Mesenchymal stem cell (in vitro differentiated cells and primary cell): ENCODE measurements around the gene FBLN7.

ENCODE experiments used
- DNase-seq: peaks from one replicate; pipeline ENCODE4 v3.0.0-alpha.2; 2013
- H2AFZ ChIP-seq: one replicate; pipeline ENCODE4 v1.6.1; 2013; ENCODE audit warnings: low read depth, mild to moderate bottlenecking, control low read depth, inconsistent platforms, low read length, moderate library complexity
- H2AK5ac ChIP-seq: 2 replicates; pipeline ENCODE4 v1.6.1; 2013; ENCODE audit warnings: low read length, moderate library complexity, mild to moderate bottlenecking, inconsistent platforms; ENCODE audit not compliant: severe bottlenecking
- H2BK120ac ChIP-seq: one replicate; pipeline ENCODE4 v1.6.1; 2013; ENCODE audit warnings: low read depth, mild to moderate bottlenecking, inconsistent platforms, low read length, moderate library complexity
- H2BK12ac ChIP-seq, 2 experiments: one replicate each; pipeline ENCODE4 v1.6.1; 2013; ENCODE audit warnings: inconsistent platforms in 2 of 2, low read length in 2 of 2, mild to moderate bottlenecking in 2 of 2, moderate library complexity in 2 of 2, control low read depth in 1 of 2
- H2BK15ac ChIP-seq: one replicate; pipeline ENCODE4 v1.6.1; 2013; ENCODE audit warnings: mild to moderate bottlenecking, low read depth, inconsistent platforms; ENCODE audit not compliant: poor library complexity, severe bottlenecking
- H2BK5ac ChIP-seq: 2 replicates; pipeline ENCODE4 v1.6.1; 2013; ENCODE audit warnings: low read depth, mild to moderate bottlenecking, low read length, control low read depth, inconsistent platforms; ENCODE audit not compliant: poor library complexity, severe bottlenecking
- H3K14ac ChIP-seq, 2 experiments: one replicate each; pipeline ENCODE4 v1.6.1; 2013; ENCODE audit warnings: inconsistent platforms in 2 of 2, low read length in 2 of 2, control low read depth in 1 of 2, mild to moderate bottlenecking in 1 of 2, moderate library complexity in 1 of 2
- H3K18ac ChIP-seq, 2 experiments: one replicate each; pipeline ENCODE4 v1.6.1; 2013; ENCODE audit warnings: inconsistent platforms in 2 of 2, low read length in 2 of 2, control low read depth in 1 of 2, low read depth in 1 of 2, mild to moderate bottlenecking in 1 of 2
- H3K23ac ChIP-seq, 2 experiments: one replicate each; pipeline ENCODE4 v1.6.1; 2013; ENCODE audit warnings: inconsistent platforms in 2 of 2, low read length in 2 of 2, mild to moderate bottlenecking in 2 of 2, moderate library complexity in 2 of 2, control low read depth in 1 of 2
- H3K27ac ChIP-seq: 2 replicates; pipeline ENCODE4 v1.5.1; 2013; ENCODE audit warnings: mild to moderate bottlenecking, moderate library complexity, low read length, control low read depth, inconsistent platforms; ENCODE audit not compliant: poor library complexity, severe bottlenecking
- H3K27me3 ChIP-seq, 2 experiments: 2 replicates each; pipeline versions ENCODE4 v1.6.1 to v1.7.0; 2013; ENCODE audit warnings: low read length in 2 of 2, mild to moderate bottlenecking in 2 of 2, moderate library complexity in 2 of 2, control low read depth in 1 of 2, inconsistent platforms in 1 of 2; ENCODE audit not compliant: control insufficient read depth in 1 of 2, insufficient read depth in 1 of 2
- H3K36me3 ChIP-seq, 2 experiments: 2 replicates each; pipeline versions ENCODE4 v1.6.1 to v1.7.0; 2013; ENCODE audit warnings: low read length in 2 of 2, control low read depth in 1 of 2, inconsistent platforms in 1 of 2, low read depth in 1 of 2, mild to moderate bottlenecking in 1 of 2; ENCODE audit not compliant: insufficient read depth in 2 of 2, control insufficient read depth in 1 of 2
- H3K4ac ChIP-seq, 2 experiments: one replicate each; pipeline ENCODE4 v1.6.1; 2013; ENCODE audit warnings: inconsistent platforms in 2 of 2, low read length in 2 of 2, mild to moderate bottlenecking in 2 of 2, moderate library complexity in 2 of 2, control low read depth in 1 of 2, low read depth in 1 of 2
- H3K4me1 ChIP-seq: 2 replicates; pipeline ENCODE4 v1.6.1; 2013; ENCODE audit warnings: low read depth, low read length, control low read depth; ENCODE audit not compliant: control insufficient read depth, insufficient read depth
- H3K4me2 ChIP-seq: 2 replicates; pipeline ENCODE4 v1.6.1; 2013; ENCODE audit warnings: low read length, mild to moderate bottlenecking, inconsistent platforms; ENCODE audit not compliant: poor library complexity, severe bottlenecking
- H3K4me3 ChIP-seq, 2 experiments: 2 replicates each; pipeline versions ENCODE4 v1.5.1 to v1.7.0; 2013; ENCODE audit warnings: low read length in 2 of 2, mild to moderate bottlenecking in 2 of 2, control low read depth in 1 of 2, low read depth in 1 of 2; ENCODE audit not compliant: insufficient read depth in 1 of 2
- H3K79me1 ChIP-seq: replicated peaks from 2 replicates; pipeline ENCODE4 v1.6.1; 2013; ENCODE audit warnings: mild to moderate bottlenecking, control low read depth, low read length, inconsistent platforms; ENCODE audit not compliant: poor library complexity, severe bottlenecking
- H3K9ac ChIP-seq: 2 replicates; pipeline ENCODE4 v1.7.0; 2013; ENCODE audit warnings: mild to moderate bottlenecking, low read length, moderate library complexity
- H3K9me3 ChIP-seq: 2 replicates; pipeline ENCODE4 v1.7.0; 2013; ENCODE audit warnings: mild to moderate bottlenecking, low read length; ENCODE audit not compliant: control insufficient read depth
- H4K8ac ChIP-seq: one replicate; pipeline ENCODE4 v1.6.1; 2013; ENCODE audit warnings: inconsistent platforms, mild to moderate bottlenecking, low read length, moderate library complexity
- H4K91ac ChIP-seq: one replicate; pipeline ENCODE4 v1.6.1; 2013; ENCODE audit warnings: mild to moderate bottlenecking, low read length, inconsistent platforms
- WGBS: methylation state at CpG from one replicate; pipeline ENCODE4 v1.1.7; 2013; ENCODE audit warnings: mixed read lengths; 5-methylcytosine and 5-hydroxymethylcytosine counted together

The FBLN7 gene

DNA sequence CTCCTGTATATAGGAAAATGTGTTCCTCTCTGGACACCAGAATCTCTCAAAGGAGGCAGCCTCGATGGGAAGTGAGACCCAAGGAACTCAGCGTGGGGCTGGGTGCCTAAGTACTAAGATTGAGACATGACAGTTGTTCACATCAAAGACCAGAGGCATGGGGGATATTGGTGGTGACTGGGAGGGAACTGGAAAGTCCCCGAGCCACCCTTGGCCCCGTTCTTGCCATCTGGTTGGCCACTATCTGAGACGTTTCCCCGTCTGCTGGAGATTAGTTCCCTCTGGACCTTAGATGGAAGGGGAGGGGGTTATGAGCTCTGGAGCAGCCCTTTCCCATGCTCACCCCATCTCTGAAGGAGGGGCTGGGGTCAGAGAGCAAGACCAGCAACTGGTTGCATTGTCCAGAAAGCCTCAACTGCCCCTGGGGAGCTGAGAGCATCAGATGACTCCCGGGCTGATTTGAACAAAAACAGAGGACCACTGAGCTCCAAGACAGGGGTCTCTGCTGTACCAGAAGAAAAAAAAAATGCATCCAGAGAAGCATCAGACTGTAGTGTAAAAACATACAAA is 11.8 kb downstream of the FBLN7 start:
- no peak for DNase-seq
- Histone ChIP-seq H2BK120ac (no peak overlapping the region), H3K18ac (peak overlapping the region; percentile 4 to 64), H3K4me2 (no peak overlapping the region), H2AK5ac (peak overlapping the region; percentile 13), H3K36me3 (no peaks in the 10 kb centered on the region), H2BK5ac (no peak overlapping the region), H3K23ac (no peak overlapping the region), H3K27me3 (no peaks in the 10 kb centered on the region), H3K4me1 (peaks cover 13% of the 10 kb centered on the region), H2AFZ (no peak overlapping the region), H2BK12ac (peak overlapping the region in 1 of 2 experiments; percentile 10), H3K79me1 (no peaks in the 10 kb centered on the region), H3K9me3 (no peaks in the 10 kb centered on the region), H3K14ac (no peak overlapping the region), H3K27ac (peak overlapping the region; percentile 87), H3K4me3 (no peak overlapping the region), H4K8ac (no peak overlapping the region), H3K9ac (peak overlapping the region; percentile 75), H4K91ac (peak overlapping the region; percentile 77), H2BK15ac (no peak overlapping the region), H3K4ac (no peak overlapping the region)
- 77% methylated on average over 7 of the region's 7 CpGs for WGBS

- no peak overlapping the region for H3K23ac ChIP-seq
- peak; percentile 73 for DNase-seq
- no peaks in the 10 kb centered on the region for H3K9me3 ChIP-seq
- no peak overlapping the region for H3K4ac ChIP-seq
- no peak overlapping the region for H2AFZ ChIP-seq
- H3K79me1 ChIP-seq: no peaks in the 10 kb centered on the region
- H3K27ac ChIP-seq: peak overlapping the region; percentile 87
- peaks cover 13% of the 10 kb centered on the region for H3K4me1 ChIP-seq
- peak overlapping the region in 1 of 2 experiments; percentile 16 for H3K18ac ChIP-seq
- no peaks in the 10 kb centered on the region for H3K36me3 ChIP-seq
- H4K8ac ChIP-seq: peak overlapping the region; percentile 58
- no peak overlapping the region for H2BK15ac ChIP-seq
- no peak overlapping the region for H3K4me3 ChIP-seq
- no peak overlapping the region for H2BK12ac ChIP-seq
- H2BK120ac ChIP-seq: no peak overlapping the region
- no peak overlapping the region for H4K91ac ChIP-seq
- H3K14ac ChIP-seq: no peak overlapping the region
- H2BK5ac ChIP-seq: no peak overlapping the region
- H2AK5ac ChIP-seq: no peak overlapping the region
- WGBS: 18% methylated on average over 4 of the region's 5 CpGs
- H3K9ac ChIP-seq: peak overlapping the region; percentile 75
- H3K4me2 ChIP-seq: no peak overlapping the region
- H3K27me3 ChIP-seq: no peaks in the 10 kb centered on the region
Measured at GRCh38 chr2:112150447-112150846, 12.3 kb downstream of the FBLN7 start.

GRCh38 chr2:112150851-112151250 is 12.7 kb downstream of the FBLN7 start:
- peak overlapping the region; percentile 77 for H3K27ac ChIP-seq
- no peak overlapping the region for H2BK12ac ChIP-seq
- peaks cover 0 to 2% of the 10 kb centered on the region in 2 experiments for H3K36me3 ChIP-seq
- 93% methylated on average over 11 of the region's 11 CpGs for WGBS
- H3K14ac ChIP-seq: no peak overlapping the region
- H3K27me3 ChIP-seq: no peaks in the 10 kb centered on the region
- H3K79me1 ChIP-seq: no peaks in the 10 kb centered on the region
- H3K9me3 ChIP-seq: no peaks in the 10 kb centered on the region
- peak overlapping the region in 1 of 2 experiments; percentile 16 for H3K18ac ChIP-seq
- no peak overlapping the region for H3K4me2 ChIP-seq
- H2AFZ ChIP-seq: no peak overlapping the region
- H3K4me1 ChIP-seq: peaks cover 15% of the 10 kb centered on the region
- H2AK5ac ChIP-seq: peak overlapping the region; percentile 21
- no peak overlapping the region for H2BK120ac ChIP-seq
- peak overlapping the region; percentile 75 for H3K9ac ChIP-seq
- H4K91ac ChIP-seq: no peak overlapping the region
- no peak overlapping the region for H3K4ac ChIP-seq
- H2BK15ac ChIP-seq: no peak overlapping the region
- no peak for DNase-seq
- no peak overlapping the region for H4K8ac ChIP-seq
- no peak overlapping the region for H3K23ac ChIP-seq
- no peak overlapping the region for H3K4me3 ChIP-seq
- no peak overlapping the region for H2BK5ac ChIP-seq

- no peak overlapping the region for H3K4me2 ChIP-seq
- WGBS: 97% methylated on average over 5 of the region's 5 CpGs
Measured at GRCh38 chr2:112151271-112151670, 13.1 kb downstream of the FBLN7 start.

More at GRCh38 chr2:112151271-112151670, 13.1 kb downstream of the FBLN7 start:
- H3K23ac ChIP-seq: no peak overlapping the region
- no peaks in the 10 kb centered on the region for H3K79me1 ChIP-seq
- H3K4ac ChIP-seq: no peak overlapping the region
- H3K36me3 ChIP-seq: peaks cover 0 to 3% of the 10 kb centered on the region in 2 experiments
- peak overlapping the region; percentile 75 for H3K9ac ChIP-seq
- peak overlapping the region; percentile 51 for H2AK5ac ChIP-seq
- no peaks in the 10 kb centered on the region for H3K9me3 ChIP-seq
- no peak overlapping the region for H2AFZ ChIP-seq
- no peak overlapping the region for H2BK15ac ChIP-seq
- H3K4me1 ChIP-seq: peaks cover 16% of the 10 kb centered on the region
- no peaks in the 10 kb centered on the region for H3K27me3 ChIP-seq
- no peak overlapping the region for H3K14ac ChIP-seq
- no peak overlapping the region for H3K4me3 ChIP-seq
- no peak overlapping the region for H2BK5ac ChIP-seq
- no peak overlapping the region for H4K8ac ChIP-seq
- no peak overlapping the region for H3K18ac ChIP-seq
- H2BK12ac ChIP-seq: no peak overlapping the region
- no peak for DNase-seq
- no peak overlapping the region for H3K27ac ChIP-seq
- H2BK120ac ChIP-seq: no peak overlapping the region
- no peak overlapping the region for H4K91ac ChIP-seq
